DND-41 (cell line): ENCODE results near the gene GRAMD4.

ENCODE experiments used
- ATAC-seq: fragments of 200-7000 bp; cut with Tn5 transposase; 3 replicates; pipeline ENCODE4 v1.9.1; 2021; ENCODE audit warnings: low read depth; ENCODE audit not compliant: insufficient read depth
- DNase-seq: peaks from one replicate; pipeline ENCODE4 v3.0.0-alpha.2; 2020
- H2AFZ ChIP-seq: 2 replicates; pipeline ENCODE4 v1.6.0; 2012; ENCODE audit warnings: low read depth, low read length
- H3K27ac ChIP-seq: 2 replicates; pipeline ENCODE4 v1.5.1; 2012; ENCODE audit warnings: low read length, inconsistent platforms
- H3K27me3 ChIP-seq: fragments of 200-600 bp; sonication (generic); 2 replicates; pipeline ENCODE4 v1.6.0; 2012; ENCODE audit warnings: low read length, mild to moderate bottlenecking, inconsistent platforms; ENCODE audit not compliant: insufficient read depth, poor library complexity
- H3K36me3 ChIP-seq: 2 replicates; pipeline ENCODE4 v1.5.1; 2012; ENCODE audit warnings: low read length, inconsistent platforms; ENCODE audit not compliant: insufficient read depth
- H3K4me1 ChIP-seq: 2 replicates; pipeline ENCODE4 v1.5.1; 2012; ENCODE audit warnings: mild to moderate bottlenecking, low read length; ENCODE audit not compliant: insufficient read depth
- H3K4me2 ChIP-seq: 2 replicates; pipeline ENCODE4 v1.6.0; 2012; ENCODE audit warnings: mild to moderate bottlenecking, moderate library complexity, low read length, inconsistent platforms; ENCODE audit not compliant: insufficient read depth
- H3K4me3 ChIP-seq, 2 experiments: fragments of 200-600 bp in 1 of 2; shearing (Covaris generic) in 1 of 2; 2 replicates each; pipeline ENCODE4 v1.5.1; 2012 to 2016; ENCODE audit warnings: inconsistent platforms in 2 of 2, low read length in 2 of 2, mild to moderate bottlenecking in 2 of 2, low read depth in 1 of 2, moderate library complexity in 1 of 2
- H3K79me2 ChIP-seq: 2 replicates; pipeline ENCODE4 v1.6.0; 2012; ENCODE audit warnings: low read length, inconsistent platforms; ENCODE audit not compliant: insufficient read depth
- H3K9ac ChIP-seq: 2 replicates; pipeline ENCODE4 v1.6.0; 2012; ENCODE audit warnings: low read depth, mild to moderate bottlenecking, inconsistent platforms, low read length, moderate library complexity
- H3K9me3 ChIP-seq: 2 replicates; pipeline ENCODE4 v1.5.1; 2012; ENCODE audit warnings: low read length, moderate library complexity, mild to moderate bottlenecking, inconsistent platforms; ENCODE audit not compliant: insufficient read depth, severe bottlenecking
- H4K20me1 ChIP-seq: 2 replicates; pipeline ENCODE4 v1.6.0; 2012; ENCODE audit warnings: low read length; ENCODE audit not compliant: insufficient read depth
- CTCF ChIP-seq: IDR thresholded peaks from 2 replicates; pipeline ENCODE4 v1.5.1; 2012; ENCODE audit warnings: borderline replicate concordance, low read length, moderate library complexity, mild to moderate bottlenecking; ENCODE audit not compliant: poor library complexity, severe bottlenecking; ENCODE audit errors: extremely low read depth
- EZH2 ChIP-seq: IDR thresholded peaks from 3 replicates; pipeline ENCODE4 v1.6.1; 2012; ENCODE audit warnings: borderline replicate concordance, low read depth, mild to moderate bottlenecking, moderate library complexity, low read length, inconsistent platforms; ENCODE audit not compliant: severe bottlenecking

Gene GRAMD4

DNA sequence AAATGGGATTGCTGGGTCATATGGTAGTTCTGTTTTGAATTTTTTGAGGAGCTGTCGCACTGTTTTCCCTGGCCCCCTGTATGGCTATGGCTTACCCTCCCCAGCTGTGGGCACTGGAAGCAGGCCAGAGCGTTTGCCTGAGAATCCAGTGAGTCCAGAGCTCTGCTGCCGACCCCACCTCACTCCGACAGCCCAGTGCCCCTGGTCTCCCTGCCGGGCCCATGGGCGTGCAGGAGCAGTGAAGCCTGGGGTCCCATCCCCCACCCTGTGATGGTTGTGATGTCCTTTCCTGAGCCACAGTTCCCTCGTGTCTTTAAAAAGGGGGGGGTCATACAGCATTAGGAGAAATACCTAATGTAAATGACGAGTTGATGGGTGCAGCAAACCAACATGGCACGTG is 13.3 kb upstream of the GRAMD4 start:
- Histone ChIP-seq H3K36me3 (peaks cover 18% of the 10 kb centered on the region), H3K4me3 (no peak overlapping the region), H2AFZ (no peak overlapping the region), H3K4me2 (no peak overlapping the region), H3K9me3 (no peaks in the 10 kb centered on the region), H3K9ac (peak overlapping the region; percentile 15; the same call in 1 of the 2 replicates), H4K20me1 (no peaks in the 10 kb centered on the region), H3K27me3 (no peaks in the 10 kb centered on the region), H3K79me2 (peaks cover 76% of the 10 kb centered on the region), H3K27ac (peak overlapping the region; percentile 81), H3K4me1 (peaks cover 74% of the 10 kb centered on the region)
- ATAC-seq = no peak
- TF ChIP-seq EZH2 (no peak), CTCF (no peak)
- DNase-seq = no peak

GRCh38 chr22:46607483-46608114 is 12.6 kb upstream of the GRAMD4 start:
- DNase-seq = no peak
- H3K79me2 ChIP-seq = peaks cover 76% of the 10 kb centered on the region
- no peak for ATAC-seq
- no peaks in the 10 kb centered on the region for H3K9me3 ChIP-seq
- H3K27me3 ChIP-seq = no peaks in the 10 kb centered on the region
- no peak overlapping the region for H3K4me2 ChIP-seq
- TF ChIP-seq EZH2 = no peak
- TF ChIP-seq CTCF = no peak
- no peak overlapping the region for H3K9ac ChIP-seq
- H3K36me3 ChIP-seq = peaks cover 14% of the 10 kb centered on the region
- peak overlapping the region; percentile 81 for H3K27ac ChIP-seq
- no peak overlapping the region for H2AFZ ChIP-seq
- no peaks in the 10 kb centered on the region; the same call in 1 of the 2 replicates for H4K20me1 ChIP-seq
- H3K4me3 ChIP-seq = no peak overlapping the region
- peaks cover 74% of the 10 kb centered on the region for H3K4me1 ChIP-seq

DNA sequence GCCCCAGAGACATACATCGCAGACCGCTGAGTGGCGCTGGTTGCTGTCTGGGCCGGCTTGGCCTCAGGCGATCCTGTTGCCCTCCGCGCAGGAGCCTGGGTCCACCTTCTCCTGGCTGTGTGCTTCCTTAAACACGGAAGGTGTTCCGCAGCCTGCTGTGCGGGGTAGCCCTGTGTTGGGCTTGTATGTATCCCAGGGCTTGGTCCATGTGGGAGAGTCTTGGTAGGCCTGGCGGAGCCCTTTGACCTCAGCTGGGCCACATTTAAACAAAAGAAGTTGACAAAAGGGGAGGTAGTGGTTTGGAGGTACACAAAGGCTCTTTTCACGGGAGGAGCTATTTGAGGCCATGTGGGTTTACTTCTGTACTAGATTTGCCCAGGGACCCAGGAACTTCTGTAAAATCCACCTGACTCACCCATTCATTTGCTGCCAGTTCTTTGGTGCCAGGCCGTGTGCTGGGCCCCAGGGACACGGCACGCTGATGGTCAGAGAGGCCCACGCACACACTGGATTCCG is 11.0 kb upstream of the GRAMD4 start:
- Histone ChIP-seq H3K36me3 (peaks cover 14% of the 10 kb centered on the region), H3K27ac (peak overlapping the region; percentile 81), H2AFZ (no peak overlapping the region), H3K4me1 (peaks cover 76% of the 10 kb centered on the region), H3K27me3 (no peaks in the 10 kb centered on the region), H4K20me1 (no peaks in the 10 kb centered on the region; the same call in 1 of the 2 replicates), H3K9ac (peak overlapping the region; percentile 28), H3K79me2 (peaks cover 86% of the 10 kb centered on the region), H3K4me2 (no peak overlapping the region), H3K9me3 (no peaks in the 10 kb centered on the region), H3K4me3 (no peak overlapping the region)
- ATAC-seq (no peak), DNase-seq (no peak)
- TF ChIP-seq CTCF (no peak), EZH2 (no peak)
